HG02840 (cell line): ENCODE data around the gene SRD5A2.

Experiments
- ATAC-seq: cut with Tn5 transposase; IDR thresholded peaks from one replicate; pipeline ENCODE4 v1.9.1; 2021; ENCODE audit warnings: mild to moderate bottlenecking, moderate library complexity, moderate number of reproducible peaks; ENCODE audit not compliant: unreplicated experiment, low FRiP score

The SRD5A2 gene

GRCh38 chr2:31475692-31476091 lies 105.0 kb downstream of the SRD5A2 start:
- ATAC-seq = no peak

DNA sequence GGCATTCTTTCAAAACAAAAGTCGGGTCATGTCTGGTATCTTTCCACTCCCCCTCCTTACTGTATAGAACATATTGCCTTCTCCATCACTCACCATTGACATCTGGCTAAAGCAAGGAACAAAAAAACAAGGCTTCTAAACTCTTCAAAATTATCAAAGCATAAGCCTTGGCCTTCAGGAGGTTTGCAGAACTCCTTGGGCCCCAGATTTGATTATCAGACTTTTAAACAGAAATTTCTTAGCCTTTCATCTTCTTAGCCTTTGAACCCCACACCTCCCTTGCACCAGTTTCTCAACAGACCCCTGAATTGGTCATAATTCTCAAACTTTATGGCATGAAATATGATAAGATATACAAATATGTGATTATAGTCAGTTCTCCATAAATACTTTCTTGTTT lies 106.4 kb downstream of the SRD5A2 start:
- no peak for ATAC-seq
